Neural cell (in vitro differentiated cells): Measurements from ENCODE around the gene RFT1.

Experiments used
- CTCF ChIP-seq: fragments of 450-650 bp; IDR thresholded peaks from 2 replicates; pipeline ENCODE4 v1.5.1; 2014; ENCODE audit warnings: antibody characterized with exemption, mild to moderate bottlenecking, moderate library complexity; ENCODE audit not compliant: poor library complexity, severe bottlenecking
- POLR2AphosphoS5 ChIP-seq: IDR thresholded peaks from 2 replicates; pipeline ENCODE4 v1.6.1; 2012
- RAD21 ChIP-seq: fragments of 450-650 bp; conservative IDR thresholded peaks from 2 replicates; pipeline ENCODE4 v1.6.1; 2014; ENCODE audit warnings: antibody characterized with exemption, mild to moderate bottlenecking, moderate library complexity
- SMC3 ChIP-seq: fragments of 450-650 bp; conservative IDR thresholded peaks from 2 replicates; pipeline ENCODE4 v1.6.1; 2014; ENCODE audit warnings: antibody characterized with exemption, mild to moderate bottlenecking, moderate library complexity; ENCODE audit not compliant: poor library complexity
- TAF1 ChIP-seq: IDR thresholded peaks from 2 replicates; pipeline ENCODE4 v1.6.1; 2012; ENCODE audit warnings: low read depth

GRCh38 chr3:53080612-53081205, 49.5 kb downstream of the RFT1 start:
- no peak for TF ChIP-seq CTCF
- TF ChIP-seq SMC3 = no peak
- TF ChIP-seq TAF1 = no peak
- no peak for TF ChIP-seq POLR2AphosphoS5
- TF ChIP-seq RAD21 = no peak
